Activated CD8-positive, alpha-beta T cell treated with anti-CD3 and anti-CD28 coated beads for 36 hours (primary cell): ENCODE data around the gene TTC39A. TPM values are rescaled to one million over a fixed set of nuclear protein-coding genes. Genes with fewer than 3 reads are reported as not detected.

ENCODE experiments used
- ATAC-seq: fragments of 200-7000 bp; cut with Tn5 transposase; one replicate; pipeline ENCODE4 v1.10.0; 2021; ENCODE audit warnings: mild to moderate bottlenecking, moderate library complexity
- CTCF ChIA-PET: fragments of 350-600 bp; sonication (Branson Sonifier 250); formaldehyde crosslinking; loops from one replicate; lab custom pipeline; 2021; ENCODE audit warnings: antibody characterized with exemption; lab: Charles Lee
- POLR2A ChIA-PET: fragments of 350-600 bp; sonication (Branson Sonifier 250); formaldehyde crosslinking; loops from one replicate; lab custom pipeline; 2021; ENCODE audit warnings: antibody characterized with exemption; lab: Charles Lee
- DNase-seq: peaks from one replicate; pipeline ENCODE4 v3.0.0-alpha.2; 2020
- H3K27ac Mint-ChIP-seq: one replicate; pipeline ENCODE4 v1.8.0; 2021; ENCODE audit warnings: mild to moderate bottlenecking, mixed read lengths
- H3K27me3 Mint-ChIP-seq: one replicate; pipeline ENCODE4 v1.8.0; 2021; ENCODE audit warnings: mixed read lengths
- H3K36me3 Mint-ChIP-seq: one replicate; pipeline ENCODE4 v1.8.0; 2021; ENCODE audit warnings: low read depth, mixed read lengths
- H3K4me1 Mint-ChIP-seq: one replicate; pipeline ENCODE4 v1.8.0; 2021; ENCODE audit warnings: low read depth, mixed read lengths
- H3K4me3 Mint-ChIP-seq: one replicate; pipeline ENCODE4 v1.8.0; 2021; ENCODE audit warnings: mild to moderate bottlenecking, moderate library complexity, mixed read lengths
- H3K9me3 Mint-ChIP-seq: one replicate; pipeline ENCODE4 v1.8.0; 2021; ENCODE audit warnings: mixed read lengths
- CTCF ChIP-seq: fragments of 200-600 bp; IDR thresholded peaks from one replicate; pipeline ENCODE4 v1.8.0; 2022; ENCODE audit warnings: antibody characterized with exemption, mild to moderate bottlenecking
- intact Hi-C: fragments of 100-400 bp; cut with micrococcal nuclease; formaldehyde crosslinking; loops from one replicate; pipeline ENCODE4 v1.10.0; 2022
- total RNA-seq, 2 experiments: library from RNA; stranded (reverse); gene quantifications; one replicate each; pipeline ENCODE4 v1.2.3, GENCODE V29; 2021

Gene TTC39A
- total RNA-seq, 2 experiments from 2014 or later = 0.50 TPM; not detected in 1

- ATAC-seq = no peak
- POLR2A ChIA-PET = interaction anchor here (1.0 kb wide), 1 partner anchor 30 kb away, joined by 3 read pairs; the partner anchor contains the start of gene RNF11
- H3K9me3 Mint-ChIP-seq = no peaks in the 10 kb centered on the region
- no peak overlapping the region for H3K4me3 Mint-ChIP-seq
- peaks cover 58% of the 10 kb centered on the region for H3K4me1 Mint-ChIP-seq
- intact Hi-C loops = no loop called here
- H3K27ac Mint-ChIP-seq = peak overlapping the region; percentile 22
- CTCF ChIA-PET = interaction anchor here (1.7 to 2.8 kb wide), 2 partner anchors 11 to 31 kb away, joined by 5 to 14 read pairs; no protein-coding TSS in a partner anchor
- peaks cover 18% of the 10 kb centered on the region for H3K36me3 Mint-ChIP-seq
- H3K27me3 Mint-ChIP-seq = no peaks in the 10 kb centered on the region
- no peak for TF ChIP-seq CTCF
- DNase-seq = no peak
Measured at GRCh38 chr1:51266181-51266580, 64.2 kb downstream of the TTC39A start.

DNA sequence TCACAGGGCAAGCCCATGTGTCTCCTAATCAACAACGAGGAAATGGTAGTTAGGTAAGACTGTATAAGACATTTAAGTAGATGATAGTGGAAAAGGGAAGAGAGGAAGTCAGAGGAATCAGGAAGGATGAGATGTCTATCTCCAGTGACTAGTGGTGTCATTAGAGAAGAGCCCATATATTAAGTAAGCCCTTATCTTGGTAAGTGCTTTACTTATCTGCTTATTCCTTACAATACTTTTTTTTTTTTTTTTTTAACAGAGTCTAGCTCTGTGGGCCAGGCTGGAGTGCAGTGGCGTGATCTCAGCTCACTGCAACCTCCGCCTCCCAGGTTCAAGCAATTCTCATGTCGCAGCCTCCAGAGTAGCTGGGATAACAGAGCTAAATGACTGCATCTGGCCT is 64.7 kb downstream of the TTC39A start:
- DNase-seq = no peak
- ChIA-PET POLR2A (no interaction called here), CTCF (interaction anchor here (1.7 to 2.8 kb wide), 2 partner anchors 11 to 31 kb away, joined by 5 to 14 read pairs; no protein-coding TSS in a partner anchor)
- H3K27me3 Mint-ChIP-seq = no peaks in the 10 kb centered on the region
- peaks cover 62% of the 10 kb centered on the region for H3K4me1 Mint-ChIP-seq
- no peak for ATAC-seq
- no peaks in the 10 kb centered on the region for H3K9me3 Mint-ChIP-seq
- TF ChIP-seq CTCF = no peak
- H3K27ac Mint-ChIP-seq = no peak overlapping the region
- intact Hi-C loops = no loop called here
- no peak overlapping the region for H3K4me3 Mint-ChIP-seq
- peaks cover 13% of the 10 kb centered on the region for H3K36me3 Mint-ChIP-seq

GRCh38 chr1:51264451-51264850 is 65.9 kb downstream of the TTC39A start:
- no peak for DNase-seq
- ChIA-PET POLR2A (no interaction called here), CTCF (interaction anchor here (0.7 kb wide), 1 partner anchor 58 kb away, joined by 4 read pairs; no protein-coding TSS in a partner anchor)
- TF ChIP-seq CTCF = no peak
- H3K36me3 Mint-ChIP-seq = peaks cover 9% of the 10 kb centered on the region
- ATAC-seq = no peak
- peaks cover 73% of the 10 kb centered on the region for H3K4me1 Mint-ChIP-seq
- H3K9me3 Mint-ChIP-seq = no peaks in the 10 kb centered on the region
- H3K27me3 Mint-ChIP-seq = no peaks in the 10 kb centered on the region
- H3K27ac Mint-ChIP-seq = peak overlapping the region; percentile 59
- intact Hi-C loops = no loop called here
- H3K4me3 Mint-ChIP-seq = no peak overlapping the region

DNA sequence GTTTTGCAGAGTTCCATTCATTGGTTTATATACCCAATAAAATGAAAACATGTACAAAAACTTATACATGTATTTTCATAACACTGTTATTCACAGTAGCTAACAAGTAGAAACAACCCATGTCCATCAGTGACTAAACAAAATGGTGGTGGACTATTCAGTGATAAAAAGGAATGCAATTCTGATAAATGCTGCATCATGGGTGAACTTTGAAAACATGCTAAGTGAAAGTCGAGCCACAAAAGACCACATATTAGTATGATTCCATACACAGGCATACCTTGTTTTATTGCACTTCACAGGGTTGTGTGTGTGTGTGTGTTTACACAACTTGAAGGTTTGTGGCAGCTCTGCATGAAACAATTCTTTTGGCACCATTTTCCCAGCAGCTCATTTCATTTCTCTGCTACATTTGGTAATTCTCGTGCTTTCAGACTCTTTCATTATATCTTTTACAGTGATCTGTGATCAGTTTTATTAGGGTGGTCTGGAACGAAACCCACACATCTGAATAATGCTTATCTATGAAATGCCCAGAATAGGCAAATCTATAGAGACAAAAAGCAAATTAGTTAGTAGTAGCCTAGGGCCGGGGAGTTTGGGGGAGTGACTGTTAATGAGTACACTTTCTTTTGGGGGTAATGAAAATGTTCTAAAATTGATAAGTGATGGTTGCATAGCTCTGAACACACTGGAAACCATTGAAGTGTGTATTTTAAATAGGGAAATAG is 67.0 kb downstream of the TTC39A start:
- ATAC-seq (no peak), DNase-seq (no peak)
- no peaks in the 10 kb centered on the region for H3K27me3 Mint-ChIP-seq
- ChIA-PET CTCF (no interaction called here), POLR2A (no interaction called here)
- H3K4me1 Mint-ChIP-seq = peaks cover 79% of the 10 kb centered on the region
- no peak overlapping the region for H3K27ac Mint-ChIP-seq
- H3K36me3 Mint-ChIP-seq = peaks cover 6% of the 10 kb centered on the region
- TF ChIP-seq CTCF = no peak
- H3K9me3 Mint-ChIP-seq = no peaks in the 10 kb centered on the region
- H3K4me3 Mint-ChIP-seq = no peak overlapping the region
- intact Hi-C loops = no loop called here

DNA sequence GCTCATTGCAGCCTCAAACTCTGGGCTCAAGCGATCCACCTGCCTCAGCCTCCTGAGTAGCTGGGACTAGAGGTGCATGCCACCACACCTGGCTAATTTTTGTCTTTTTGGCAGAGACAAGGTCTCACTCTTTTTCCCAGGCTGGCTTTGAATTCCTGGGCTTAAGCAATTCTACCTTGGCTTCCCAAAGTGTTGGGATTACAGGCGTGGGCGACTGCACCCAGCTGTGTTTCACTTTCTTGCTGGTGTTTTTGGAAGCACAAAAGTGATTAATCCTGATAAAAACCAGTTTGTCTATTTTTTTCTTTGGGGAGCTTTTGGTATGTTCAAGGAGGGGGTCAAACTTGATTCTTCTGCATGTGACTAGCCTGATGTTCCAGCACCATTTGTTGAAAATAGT is 75.0 kb downstream of the TTC39A start:
- no peaks in the 10 kb centered on the region for H3K27me3 Mint-ChIP-seq
- H3K9me3 Mint-ChIP-seq = no peaks in the 10 kb centered on the region
- intact Hi-C loops = no loop called here
- H3K4me3 Mint-ChIP-seq = no peak overlapping the region
- no peak overlapping the region for H3K27ac Mint-ChIP-seq
- CTCF ChIA-PET = interaction anchor here (0.8 to 2.2 kb wide), 10 partner anchors 8 to 66 kb away, joined by 3 to 11 read pairs (median 4); no protein-coding TSS in a partner anchor
- peaks cover 38% of the 10 kb centered on the region for H3K4me1 Mint-ChIP-seq
- no peak for ATAC-seq
- no peak for TF ChIP-seq CTCF
- POLR2A ChIA-PET = no interaction called here
- H3K36me3 Mint-ChIP-seq = peaks cover 1% of the 10 kb centered on the region
- DNase-seq = no peak
